ENCODE measurements around the gene PLAGL2. TPM values are rescaled to one million over a fixed set of nuclear protein-coding genes. Genes with fewer than 3 reads are reported as not detected.
A peak's percentile ranks its signal among the peaks of the same experiment; 100 is the strongest.

Gene PLAGL2
- total RNA-seq (2014; rRNA removed; shearing (Covaris generic)) (28.2 and 32.0 TPM in 2 replicates), polyA plus RNA-seq (2016; fragmentation: Nextera tagmentation; extraction: Ambion mirVana) (13.2 and 14.1 TPM in 2 replicates)
- long read RNA-seq, full-length matches to known transcripts, result 2 of 3 reads
- long read RNA-seq, partial matches to known transcripts, result 0 of 3 reads
- long read RNA-seq, other reads (novel, unspliced or antisense), result 1 of 3 reads

- H2AFZ ChIP-seq, result peak within 1 kb of the TSS; percentile 100
- no peaks in the 10 kb centered on the region for H3K9me2 ChIP-seq (ENCODE audit: insufficient read depth)
- H3K27ac Mint-ChIP-seq, result peak within 1 kb of the TSS; percentile 91
- ATAC-seq, result peak; percentile 94
- H3K79me2 ChIP-seq (replicated peaks; ENCODE audit: insufficient read depth), result peaks cover 78% of the 10 kb centered on the region
- H3K4me3 Mint-ChIP-seq, result peak within 1 kb of the TSS; percentile 95
- peaks cover 42% of the 10 kb centered on the region for H3K4me1 Mint-ChIP-seq
- H3K36me3 ChIP-seq (ENCODE audit: insufficient read depth), result peaks cover 22% of the 10 kb centered on the region; the same call in 1 of the 2 replicates
- peaks cover 28% of the 10 kb centered on the region for H3K36me3 Mint-ChIP-seq (ENCODE audit: low read depth)
- peaks cover 6% of the 10 kb centered on the region for H3K27me3 Mint-ChIP-seq (ENCODE audit: insufficient read depth, low read depth, poor library complexity)
- H3K9me3 Mint-ChIP-seq, result no peaks in the 10 kb centered on the region
- H3K27me3 ChIP-seq (ENCODE audit: insufficient read depth), result no peaks in the 10 kb centered on the region
- TF ChIP-seq, protein P1, sequence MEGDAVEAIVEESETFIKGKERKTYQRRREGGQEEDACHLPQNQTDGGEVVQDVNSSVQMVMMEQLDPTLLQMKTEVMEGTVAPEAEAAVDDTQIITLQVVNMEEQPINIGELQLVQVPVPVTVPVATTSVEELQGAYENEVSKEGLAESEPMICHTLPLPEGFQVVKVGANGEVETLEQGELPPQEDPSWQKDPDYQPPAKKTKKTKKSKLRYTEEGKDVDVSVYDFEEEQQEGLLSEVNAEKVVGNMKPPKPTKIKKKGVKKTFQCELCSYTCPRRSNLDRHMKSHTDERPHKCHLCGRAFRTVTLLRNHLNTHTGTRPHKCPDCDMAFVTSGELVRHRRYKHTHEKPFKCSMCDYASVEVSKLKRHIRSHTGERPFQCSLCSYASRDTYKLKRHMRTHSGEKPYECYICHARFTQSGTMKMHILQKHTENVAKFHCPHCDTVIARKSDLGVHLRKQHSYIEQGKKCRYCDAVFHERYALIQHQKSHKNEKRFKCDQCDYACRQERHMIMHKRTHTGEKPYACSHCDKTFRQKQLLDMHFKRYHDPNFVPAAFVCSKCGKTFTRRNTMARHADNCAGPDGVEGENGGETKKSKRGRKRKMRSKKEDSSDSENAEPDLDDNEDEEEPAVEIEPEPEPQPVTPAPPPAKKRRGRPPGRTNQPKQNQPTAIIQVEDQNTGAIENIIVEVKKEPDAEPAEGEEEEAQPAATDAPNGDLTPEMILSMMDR (conservative IDR thresholded peaks at IDR 0.05; ENCODE audit: low read depth in 2 of 2), result peak; percentile 19 to 37; a peak in 2 of 4 replicates
- TF ChIP-seq NANOG (IDR thresholded peaks at IDR 0.05; ENCODE audit: borderline replicate concordance) (no peak), ZNF462 (CRISPR knock-in tag; IDR thresholded peaks at IDR 0.05) (no peak), JUNB (IDR thresholded peaks at IDR 0.05; ENCODE audit: unreplicated experiment) (no peak), STAT1 (IDR thresholded peaks at IDR 0.05; ENCODE audit: unreplicated experiment) (no peak), POLR2AphosphoS5 (IDR thresholded peaks at IDR 0.05; ENCODE audit: low read depth) (peak; percentile 94), CREB1 (CRISPR knock-in tag; IDR thresholded peaks at IDR 0.05; ENCODE audit: low read depth) (no peak)
- TF ChIP-seq, protein P2, sequence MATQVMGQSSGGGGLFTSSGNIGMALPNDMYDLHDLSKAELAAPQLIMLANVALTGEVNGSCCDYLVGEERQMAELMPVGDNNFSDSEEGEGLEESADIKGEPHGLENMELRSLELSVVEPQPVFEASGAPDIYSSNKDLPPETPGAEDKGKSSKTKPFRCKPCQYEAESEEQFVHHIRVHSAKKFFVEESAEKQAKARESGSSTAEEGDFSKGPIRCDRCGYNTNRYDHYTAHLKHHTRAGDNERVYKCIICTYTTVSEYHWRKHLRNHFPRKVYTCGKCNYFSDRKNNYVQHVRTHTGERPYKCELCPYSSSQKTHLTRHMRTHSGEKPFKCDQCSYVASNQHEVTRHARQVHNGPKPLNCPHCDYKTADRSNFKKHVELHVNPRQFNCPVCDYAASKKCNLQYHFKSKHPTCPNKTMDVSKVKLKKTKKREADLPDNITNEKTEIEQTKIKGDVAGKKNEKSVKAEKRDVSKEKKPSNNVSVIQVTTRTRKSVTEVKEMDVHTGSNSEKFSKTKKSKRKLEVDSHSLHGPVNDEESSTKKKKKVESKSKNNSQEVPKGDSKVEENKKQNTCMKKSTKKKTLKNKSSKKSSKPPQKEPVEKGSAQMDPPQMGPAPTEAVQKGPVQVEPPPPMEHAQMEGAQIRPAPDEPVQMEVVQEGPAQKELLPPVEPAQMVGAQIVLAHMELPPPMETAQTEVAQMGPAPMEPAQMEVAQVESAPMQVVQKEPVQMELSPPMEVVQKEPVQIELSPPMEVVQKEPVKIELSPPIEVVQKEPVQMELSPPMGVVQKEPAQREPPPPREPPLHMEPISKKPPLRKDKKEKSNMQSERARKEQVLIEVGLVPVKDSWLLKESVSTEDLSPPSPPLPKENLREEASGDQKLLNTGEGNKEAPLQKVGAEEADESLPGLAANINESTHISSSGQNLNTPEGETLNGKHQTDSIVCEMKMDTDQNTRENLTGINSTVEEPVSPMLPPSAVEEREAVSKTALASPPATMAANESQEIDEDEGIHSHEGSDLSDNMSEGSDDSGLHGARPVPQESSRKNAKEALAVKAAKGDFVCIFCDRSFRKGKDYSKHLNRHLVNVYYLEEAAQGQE (IDR thresholded peaks at IDR 0.05; ENCODE audit: unreplicated experiment), result peak; percentile 28
- TF ChIP-seq, protein P3, sequence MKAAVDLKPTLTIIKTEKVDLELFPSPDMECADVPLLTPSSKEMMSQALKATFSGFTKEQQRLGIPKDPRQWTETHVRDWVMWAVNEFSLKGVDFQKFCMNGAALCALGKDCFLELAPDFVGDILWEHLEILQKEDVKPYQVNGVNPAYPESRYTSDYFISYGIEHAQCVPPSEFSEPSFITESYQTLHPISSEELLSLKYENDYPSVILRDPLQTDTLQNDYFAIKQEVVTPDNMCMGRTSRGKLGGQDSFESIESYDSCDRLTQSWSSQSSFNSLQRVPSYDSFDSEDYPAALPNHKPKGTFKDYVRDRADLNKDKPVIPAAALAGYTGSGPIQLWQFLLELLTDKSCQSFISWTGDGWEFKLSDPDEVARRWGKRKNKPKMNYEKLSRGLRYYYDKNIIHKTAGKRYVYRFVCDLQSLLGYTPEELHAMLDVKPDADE (IDR thresholded peaks at IDR 0.05), result peak; percentile 62; the same call in 1 of the 2 replicates
- peak; percentile 96 for DNase-seq (ENCODE audit: low spot score)
- peak within 1 kb of the TSS; percentile 81 for H3K27ac ChIP-seq (ENCODE audit: low read depth)
- H3K4me3 ChIP-seq, result peak within 1 kb of the TSS; percentile 100
- H3K4me1 ChIP-seq (ENCODE audit: insufficient read depth), result peaks cover 40% of the 10 kb centered on the region
- H3F3A ChIP-seq (replicated peaks; ENCODE audit: low read depth), result peaks cover 23% of the 10 kb centered on the region; the same call in 1 of the 2 replicates
- peak within 1 kb of the TSS; percentile 100 for H3K4me2 ChIP-seq
- H4K20me1 ChIP-seq (replicated peaks; ENCODE audit: insufficient read depth), result peaks cover 35% of the 10 kb centered on the region
These were observed at the start of gene PLAGL2, which contains the start of gene POFUT1 for GRCh38 chr20:32207626-32208498. Gene PLAGL2 (minus strand): TSS chr20:32207743. CDS start chr20:32202178, 5,565 bp downstream. Gene POFUT1 (plus strand): TSS chr20:32207880. CDS start chr20:32207942, 62 bp downstream.

All from GM23338 (cell line).